ENCODE data around the gene RAP1GAP2.

- TF ChIP-seq ZNF654 (tag by site-specific recombination; IDR thresholded peaks at IDR 0.05; ENCODE audit: low read depth): no peak
- TF ChIP-seq CTCF (tag by site-specific recombination; IDR thresholded peaks at IDR 0.05): no peak
- no peak for TF ChIP-seq ZNF561 (tag by site-specific recombination; IDR thresholded peaks at IDR 0.05; ENCODE audit: borderline replicate concordance)
- no peak for TF ChIP-seq MYNN (tag by site-specific recombination; IDR thresholded peaks at IDR 0.05; ENCODE audit: borderline replicate concordance)
- no peak for TF ChIP-seq PRDM4 (tag by site-specific recombination; IDR thresholded peaks at IDR 0.05)
- TF ChIP-seq ZNF621 (tag by site-specific recombination; IDR thresholded peaks at IDR 0.05): no peak
- no peak for TF ChIP-seq ZNF704 (tag by site-specific recombination; IDR thresholded peaks at IDR 0.05)
Measured at GRCh38 chr17:2936351-2936750, 140.1 kb downstream of the RAP1GAP2 start.
